Naive thymus-derived CD4-positive, alpha-beta T cell (primary cell): ENCODE data around the gene LCORL. TPM values are rescaled to one million over a fixed set of nuclear protein-coding genes. Genes with fewer than 3 reads are reported as not detected.

Experiments used
- ATAC-seq: fragments of 150-1000 bp; cut with Tn5 transposase; 2 replicates; pipeline ENCODE4 v1.10.0; 2021; ENCODE audit warnings: mild to moderate bottlenecking, moderate library complexity
- CTCF ChIA-PET: fragments of 350-600 bp; sonication (Branson Sonifier 250); formaldehyde crosslinking; loops from one replicate; lab custom pipeline; 2021; ENCODE audit warnings: antibody characterized with exemption; lab: Charles Lee
- POLR2A ChIA-PET: fragments of 350-600 bp; sonication (Branson Sonifier 250); formaldehyde crosslinking; loops from one replicate; lab custom pipeline; 2021; ENCODE audit warnings: antibody characterized with exemption, inconsistent platforms; lab: Charles Lee
- DNase-seq, 9 donors: peaks; one replicate each; pipeline versions ENCODE4 v3.0.0 to v3.0.0-alpha.2; 2020 to 2022; ENCODE audit warnings: mixed read lengths in 1 of 9
- H3K27ac ChIP-seq: one replicate; pipeline ENCODE4 v1.7.0; 2013; ENCODE audit warnings: mild to moderate bottlenecking, low read depth, low read length, moderate library complexity
- H3K27me3 ChIP-seq, 2 donors: one replicate each; pipeline ENCODE4 v1.7.0; 2013; ENCODE audit warnings: low read length in 2 of 2, mild to moderate bottlenecking in 2 of 2, moderate library complexity in 2 of 2; ENCODE audit not compliant: control insufficient read depth in 2 of 2, insufficient read depth in 2 of 2
- H3K36me3 ChIP-seq, 3 experiments: 1 replicate in 2 of 3; 2 replicates in 1 of 3; pipeline ENCODE4 v1.7.0; 2013; ENCODE audit warnings: low read length in 3 of 3, mild to moderate bottlenecking in 3 of 3, moderate library complexity in 1 of 3; ENCODE audit not compliant: insufficient read depth in 3 of 3, control insufficient read depth in 2 of 3
- H3K4me1 ChIP-seq, 2 donors: one replicate each; pipeline ENCODE4 v1.7.0; 2013; ENCODE audit warnings: low read length in 2 of 2, mild to moderate bottlenecking in 2 of 2, moderate library complexity in 1 of 2; ENCODE audit not compliant: control insufficient read depth in 2 of 2, insufficient read depth in 2 of 2
- H3K4me3 ChIP-seq: 2 replicates; pipeline ENCODE4 v1.7.0; 2013; ENCODE audit warnings: mild to moderate bottlenecking, low read length
- H3K9me3 ChIP-seq, 3 experiments: 1 replicate in 2 of 3; 2 replicates in 1 of 3; pipeline ENCODE4 v1.7.0; 2013; ENCODE audit warnings: low read length in 3 of 3; ENCODE audit not compliant: control insufficient read depth in 2 of 3
- H3K27ac Mint-ChIP-seq, 9 donors: one replicate each; pipeline ENCODE4 v1.8.0; 2020 to 2022; ENCODE audit warnings: mixed read lengths in 9 of 9, mild to moderate bottlenecking in 8 of 9, moderate library complexity in 5 of 9, inconsistent platforms in 2 of 9
- H3K27me3 Mint-ChIP-seq, 5 donors: one replicate each; pipeline ENCODE4 v1.8.0; 2021 to 2022; ENCODE audit warnings: mixed read lengths in 5 of 5, mild to moderate bottlenecking in 1 of 5
- H3K36me3 Mint-ChIP-seq, 5 donors: one replicate each; pipeline ENCODE4 v1.8.0; 2020 to 2022; ENCODE audit warnings: mixed read lengths in 5 of 5, mild to moderate bottlenecking in 3 of 5, inconsistent platforms in 1 of 5
- H3K4me1 Mint-ChIP-seq, 7 donors: one replicate each; pipeline ENCODE4 v1.8.0; 2020 to 2022; ENCODE audit warnings: mixed read lengths in 7 of 7, mild to moderate bottlenecking in 3 of 7, inconsistent platforms in 1 of 7
- H3K4me3 Mint-ChIP-seq, 10 donors: one replicate each; pipeline ENCODE4 v1.8.0; 2020 to 2022; ENCODE audit warnings: mild to moderate bottlenecking in 10 of 10, mixed read lengths in 10 of 10, moderate library complexity in 6 of 10, inconsistent platforms in 2 of 10
- H3K9me3 Mint-ChIP-seq, 11 donors: one replicate each; pipeline ENCODE4 v1.8.0; 2020 to 2022; ENCODE audit warnings: mixed read lengths in 11 of 11, mild to moderate bottlenecking in 4 of 11, inconsistent platforms in 1 of 11, moderate library complexity in 1 of 11
- intact Hi-C, 2 donors: fragments of 100-400 bp; cut with micrococcal nuclease; formaldehyde crosslinking; loops; one replicate each; pipeline ENCODE4 v1.15.1; 2023
- polyA plus RNA-seq, 2 donors: library from polyadenylated mRNA; unstranded; fragments of 300-500 nt; fragmentation: Illumina TruSeq; gene quantifications; one replicate each; pipeline ENCODE4 v1.2.3, GENCODE V29; 2021
- total RNA-seq, 6 experiments: library from RNA in 5 of 6; stranded (reverse) in 5 of 6; gene quantifications; 1 replicate in 5 of 6; 2 replicates in 1 of 6; pipeline ENCODE4 v1.2.3 and lab custom pipeline; 2021 to 2026

The LCORL gene
- total and polyA plus RNA-seq, 7 experiments from 2014 or later = 4.9 to 15.2 (median 11.9) TPM

DNA sequence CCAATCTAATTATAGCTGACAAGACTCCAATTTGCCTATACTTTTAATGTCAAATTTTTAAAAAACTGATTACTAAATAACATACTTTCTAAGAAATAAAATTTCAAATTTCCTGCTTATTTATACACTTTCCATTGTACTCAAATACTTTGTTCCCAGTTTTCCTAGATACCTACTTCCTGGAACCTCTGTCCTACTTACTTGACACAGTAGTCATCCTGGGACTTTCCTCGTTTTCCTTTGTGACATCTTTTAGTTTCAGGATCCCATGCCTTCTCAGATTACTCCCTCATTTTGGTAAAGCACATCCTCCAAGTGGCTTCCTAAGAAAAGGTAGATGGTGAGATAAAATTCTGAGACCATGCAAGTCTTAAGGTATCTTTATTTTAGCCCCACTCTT is 226.8 kb downstream of the LCORL start:
- H3K27ac ChIP-seq = no peak overlapping the region
- POLR2A ChIA-PET = no interaction called here
- DNase-seq (no peak), ATAC-seq (no peak)
- intact Hi-C loops = no loop called here
- no peak overlapping the region for H3K4me3 Mint-ChIP-seq
- peaks cover 0 to 41% (median 27%) of the 10 kb centered on the region in 5 donors for H3K36me3 Mint-ChIP-seq
- H3K9me3 Mint-ChIP-seq = no peaks in the 10 kb centered on the region
- CTCF ChIA-PET = interaction anchor here (0.6 to 1.3 kb wide), 3 partner anchors 14 to 22 kb away, joined by 3 read pairs; no protein-coding TSS in a partner anchor
- H3K27me3 Mint-ChIP-seq = no peaks in the 10 kb centered on the region
- no peaks in the 10 kb centered on the region for H3K27me3 ChIP-seq
- no peak overlapping the region for H3K27ac Mint-ChIP-seq
- H3K36me3 ChIP-seq = no peaks in the 10 kb centered on the region
- H3K4me1 ChIP-seq = no peaks in the 10 kb centered on the region
- no peak overlapping the region for H3K4me3 ChIP-seq
- peaks cover 0 to 9% (median 0%) of the 10 kb centered on the region in 7 donors for H3K4me1 Mint-ChIP-seq
- no peaks in the 10 kb centered on the region for H3K9me3 ChIP-seq

Other genes starting within 250 kb of the LCORL start
- gene FAM184B, start 240.1 kb downstream of the LCORL start, total RNA-seq = under 1 TPM in 1 of 5 experiments, not detected in 4; 0.08 TPM
- not detected for gene FAM184B, start 240.1 kb downstream of the LCORL start, polyA plus RNA-seq
- 10 to 100 TPM; 50.3 to 85.1 (median 73.8) TPM for gene DCAF16, start 211.0 kb downstream of the LCORL start, total RNA-seq
- gene DCAF16, start 211.0 kb downstream of the LCORL start, polyA plus RNA-seq = 10 to 100 TPM; 29.3 to 32.6 TPM
- 10 to 100 TPM in 1 of 5 experiments, 1 to 10 TPM in 1, under 1 TPM in 3; 0.24 to 44.1 (median 0.35) TPM for gene NCAPG, start 210.8 kb downstream of the LCORL start, total RNA-seq
- gene NCAPG, start 210.8 kb downstream of the LCORL start, polyA plus RNA-seq = under 1 TPM; 0.09 to 0.24 TPM